ENCODE measurements around the gene PKM. TPM values are rescaled to one million over a fixed set of nuclear protein-coding genes. Genes with fewer than 3 reads are reported as not detected.

The PKM gene
- total RNA-seq, 2 experiments from 2014 or later: 202 to 203 TPM

DNA sequence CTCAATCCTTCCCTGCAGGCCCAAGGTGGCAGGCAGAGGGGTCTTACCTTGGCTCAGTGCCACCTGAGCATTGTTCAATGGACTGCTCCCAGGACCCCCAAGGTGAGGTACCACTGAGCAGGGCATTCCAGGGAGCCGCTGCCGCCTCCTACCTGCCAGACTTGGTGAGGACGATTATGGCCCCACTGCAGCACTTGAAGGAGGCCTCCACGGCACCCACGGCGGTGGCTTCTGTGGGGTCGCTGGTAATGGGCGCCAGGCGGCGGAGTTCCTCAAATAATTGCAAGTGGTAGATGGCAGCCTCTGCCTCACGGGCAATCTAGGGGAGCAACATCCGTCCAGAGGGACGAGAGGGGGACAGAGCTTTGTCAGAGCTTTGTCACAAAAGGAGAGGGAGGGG, 28.7 kb downstream of the PKM start:
- Mint-ChIP-seq H3K9me3 (no peaks in the 10 kb centered on the region), H3K27ac (no peak overlapping the region), H3K4me1 (ENCODE audit: low read depth) (peaks cover 9% of the 10 kb centered on the region), H3K4me3 (no peak overlapping the region), H3K36me3 (ENCODE audit: low read depth) (peaks cover 92% of the 10 kb centered on the region), H3K27me3 (no peaks in the 10 kb centered on the region)
- Histone ChIP-seq H3K36me3 (ENCODE audit: insufficient read depth, low read length) (peaks cover 92% of the 10 kb centered on the region), H3K4me3 (ENCODE audit: low read length) (no peak overlapping the region), H3K27me3 (ENCODE audit: control insufficient read depth in 1 of 2, insufficient read depth in 2 of 2, low read length in 2 of 2) (peaks cover under 1 to 3% of the 10 kb centered on the region in 2 experiments), H3K27ac (ENCODE audit: low read depth in 1 of 2, low read length in 2 of 2) (no peak overlapping the region), H3K4me1 (ENCODE audit: insufficient read depth, low read length) (peaks cover 9% of the 10 kb centered on the region), H3K9me3 (ENCODE audit: control insufficient read depth in 1 of 2, insufficient read depth in 1 of 2, low read length in 2 of 2) (no peaks in the 10 kb centered on the region)
- POLR2A ChIA-PET: interaction anchor here (5.9 kb wide), 1 partner anchor 25 kb away, joined by 29 read pairs; no protein-coding TSS in a partner anchor
- TF ChIP-seq, protein P1, sequence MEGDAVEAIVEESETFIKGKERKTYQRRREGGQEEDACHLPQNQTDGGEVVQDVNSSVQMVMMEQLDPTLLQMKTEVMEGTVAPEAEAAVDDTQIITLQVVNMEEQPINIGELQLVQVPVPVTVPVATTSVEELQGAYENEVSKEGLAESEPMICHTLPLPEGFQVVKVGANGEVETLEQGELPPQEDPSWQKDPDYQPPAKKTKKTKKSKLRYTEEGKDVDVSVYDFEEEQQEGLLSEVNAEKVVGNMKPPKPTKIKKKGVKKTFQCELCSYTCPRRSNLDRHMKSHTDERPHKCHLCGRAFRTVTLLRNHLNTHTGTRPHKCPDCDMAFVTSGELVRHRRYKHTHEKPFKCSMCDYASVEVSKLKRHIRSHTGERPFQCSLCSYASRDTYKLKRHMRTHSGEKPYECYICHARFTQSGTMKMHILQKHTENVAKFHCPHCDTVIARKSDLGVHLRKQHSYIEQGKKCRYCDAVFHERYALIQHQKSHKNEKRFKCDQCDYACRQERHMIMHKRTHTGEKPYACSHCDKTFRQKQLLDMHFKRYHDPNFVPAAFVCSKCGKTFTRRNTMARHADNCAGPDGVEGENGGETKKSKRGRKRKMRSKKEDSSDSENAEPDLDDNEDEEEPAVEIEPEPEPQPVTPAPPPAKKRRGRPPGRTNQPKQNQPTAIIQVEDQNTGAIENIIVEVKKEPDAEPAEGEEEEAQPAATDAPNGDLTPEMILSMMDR (IDR thresholded peaks at IDR 0.05): no peak
- CTCF ChIA-PET: no interaction called here
- DNase-seq: no peak
- ATAC-seq (ENCODE audit: poor library complexity): no peak
- intact Hi-C loops (cut with DNase I, micrococcal nuclease): no loop called here

DNA sequence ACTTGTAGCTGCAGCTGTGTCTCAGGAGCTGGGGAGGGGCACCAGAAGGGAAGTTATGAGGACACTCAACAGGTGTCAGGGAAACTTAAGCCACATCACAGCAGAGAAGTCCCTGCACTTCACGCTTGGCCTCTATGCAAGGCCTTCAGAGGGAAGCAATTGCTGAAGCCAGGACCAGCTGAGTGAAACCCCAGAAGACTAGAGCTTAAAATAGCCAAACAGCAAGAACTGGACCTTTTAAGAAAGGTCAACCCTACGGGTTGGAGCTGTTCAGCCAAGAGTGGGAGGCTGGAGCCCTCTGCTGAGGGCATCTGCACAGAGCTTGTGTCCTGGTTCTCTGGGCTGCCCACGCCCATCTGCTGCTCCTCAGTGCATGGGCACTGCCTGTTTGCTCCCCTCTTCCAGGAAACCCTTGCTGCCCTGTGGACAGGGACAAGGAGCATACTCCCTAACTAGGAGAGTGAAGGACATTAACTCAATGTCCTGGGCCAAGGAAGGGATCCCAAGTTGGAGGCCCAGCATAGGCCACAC, 29.5 kb downstream of the PKM start:
- no peak for ATAC-seq (ENCODE audit: poor library complexity)
- Mint-ChIP-seq H3K4me3 (no peak overlapping the region), H3K27ac (no peak overlapping the region), H3K4me1 (ENCODE audit: low read depth) (peaks cover 9% of the 10 kb centered on the region), H3K27me3 (peaks cover 4% of the 10 kb centered on the region), H3K9me3 (no peaks in the 10 kb centered on the region), H3K36me3 (ENCODE audit: low read depth) (peaks cover 84% of the 10 kb centered on the region)
- peaks cover 9 to 11% of the 10 kb centered on the region in 2 experiments for H3K27me3 ChIP-seq (ENCODE audit: control insufficient read depth in 1 of 2, insufficient read depth in 2 of 2, low read length in 2 of 2)
- POLR2A ChIA-PET: interaction anchor here (1.0 to 5.9 kb wide), 3 partner anchors 26 to 72 kb away, joined by 3 to 29 read pairs (median 13); partner anchors contain the start of gene PKM
- H3K4me1 ChIP-seq (ENCODE audit: insufficient read depth, low read length): peaks cover 15% of the 10 kb centered on the region
- intact Hi-C loops (cut with DNase I, micrococcal nuclease): no loop called here
- no peaks in the 10 kb centered on the region for H3K9me3 ChIP-seq (ENCODE audit: control insufficient read depth in 1 of 2, insufficient read depth in 1 of 2, low read length in 2 of 2)
- TF ChIP-seq, protein P1 (IDR thresholded peaks at IDR 0.05): no peak
- no peak overlapping the region for H3K27ac ChIP-seq (ENCODE audit: low read depth in 1 of 2, low read length in 2 of 2)
- DNase-seq: no peak
- CTCF ChIA-PET: interaction anchor here (2.3 kb wide), 1 partner anchor 26 kb away, joined by 14 read pairs; no protein-coding TSS in a partner anchor
- H3K4me3 ChIP-seq (ENCODE audit: low read length): no peak overlapping the region
- H3K36me3 ChIP-seq (ENCODE audit: insufficient read depth, low read length): peaks cover 84% of the 10 kb centered on the region

DNA sequence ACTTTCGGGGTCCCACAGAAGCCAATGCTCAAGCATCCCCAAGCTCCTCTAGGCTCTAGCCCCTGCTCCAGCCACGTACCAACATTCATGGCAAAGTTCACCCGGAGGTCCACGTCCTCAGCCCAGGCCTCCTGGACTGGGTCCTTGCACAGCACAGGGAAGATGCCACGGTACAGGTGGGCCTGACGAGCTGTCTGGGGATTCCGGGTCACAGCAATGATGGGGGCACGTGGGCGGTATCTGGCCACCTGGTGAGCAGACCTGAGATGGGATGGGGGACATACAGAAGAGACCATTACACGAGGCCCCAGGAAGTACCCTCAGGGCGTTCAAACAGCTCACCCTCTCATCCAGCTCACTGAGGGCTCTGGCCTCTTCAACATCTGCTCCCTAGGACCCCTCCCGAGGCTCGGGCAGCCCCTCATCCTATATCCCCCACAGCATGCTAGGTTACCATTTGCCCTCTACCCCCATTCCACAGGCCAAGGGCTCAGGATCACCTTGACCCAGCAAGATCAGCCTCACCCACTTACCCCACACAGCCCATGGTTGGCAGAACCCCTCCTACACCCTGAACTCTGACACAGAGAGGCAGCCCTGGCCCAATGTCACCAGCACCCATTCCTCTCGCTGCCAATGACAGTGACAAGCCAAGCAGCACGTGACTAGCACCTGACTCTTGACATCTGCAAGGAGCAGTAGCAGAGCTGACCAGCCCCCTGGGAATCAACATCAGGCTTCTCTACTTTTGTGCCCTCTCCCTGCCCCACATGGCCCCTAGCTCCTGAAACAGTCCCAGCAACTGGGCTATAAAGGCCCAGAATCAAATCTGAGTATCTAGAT, 30.4 kb downstream of the PKM start:
- Histone ChIP-seq H3K4me3 (ENCODE audit: low read length) (no peak overlapping the region), H3K27me3 (ENCODE audit: control insufficient read depth in 1 of 2, insufficient read depth in 2 of 2, low read length in 2 of 2) (peaks cover 11 to 13% of the 10 kb centered on the region in 2 experiments), H3K9me3 (ENCODE audit: control insufficient read depth in 1 of 2, insufficient read depth in 1 of 2, low read length in 2 of 2) (no peaks in the 10 kb centered on the region), H3K4me1 (ENCODE audit: insufficient read depth, low read length) (peaks cover 15% of the 10 kb centered on the region), H3K27ac (ENCODE audit: low read depth in 1 of 2, low read length in 2 of 2) (no peak overlapping the region), H3K36me3 (ENCODE audit: insufficient read depth, low read length) (peaks cover 75% of the 10 kb centered on the region)
- DNase-seq (no peak), ATAC-seq (ENCODE audit: poor library complexity) (no peak)
- peak overlapping the region; percentile 34 for H3K27ac Mint-ChIP-seq
- H3K9me3 Mint-ChIP-seq: no peaks in the 10 kb centered on the region
- H3K36me3 Mint-ChIP-seq (ENCODE audit: low read depth): peaks cover 76% of the 10 kb centered on the region
- peaks cover 11% of the 10 kb centered on the region for H3K27me3 Mint-ChIP-seq
- ChIA-PET POLR2A (interaction anchor here (1.0 to 5.9 kb wide), 5 partner anchors 27 to 86 kb away, joined by 3 to 29 read pairs (median 3); partner anchors contain the start of gene PKM), CTCF (interaction anchor here (0.7 to 2.6 kb wide), 13 partner anchors 9 to 86 kb away, joined by 3 to 14 read pairs (median 4); partner anchors contain the start of genes MYO9A, PARP6, PKM and SENP8)
- peaks cover 9% of the 10 kb centered on the region for H3K4me1 Mint-ChIP-seq (ENCODE audit: low read depth)
- TF ChIP-seq, protein P1 (IDR thresholded peaks at IDR 0.05): no peak
- intact Hi-C loops (cut with DNase I, micrococcal nuclease): no loop called here
- no peak overlapping the region for H3K4me3 Mint-ChIP-seq

Measured in CD4-positive, alpha-beta T cell (primary cell).